Stimulated activated CD8-positive, alpha-beta memory T cell treated with anti-CD3 and anti-CD28 coated beads, Interleukin-4, amount 100 ng/mL, for 48 hours (primary cell): ENCODE measurements around the gene EID3.
A peak's percentile ranks its signal among the peaks of the same experiment; 100 is the strongest.

Experiments used
- DNase-seq: peaks from one replicate; pipeline ENCODE4 v3.0.0-alpha.2; 2020

Gene EID3

DNA sequence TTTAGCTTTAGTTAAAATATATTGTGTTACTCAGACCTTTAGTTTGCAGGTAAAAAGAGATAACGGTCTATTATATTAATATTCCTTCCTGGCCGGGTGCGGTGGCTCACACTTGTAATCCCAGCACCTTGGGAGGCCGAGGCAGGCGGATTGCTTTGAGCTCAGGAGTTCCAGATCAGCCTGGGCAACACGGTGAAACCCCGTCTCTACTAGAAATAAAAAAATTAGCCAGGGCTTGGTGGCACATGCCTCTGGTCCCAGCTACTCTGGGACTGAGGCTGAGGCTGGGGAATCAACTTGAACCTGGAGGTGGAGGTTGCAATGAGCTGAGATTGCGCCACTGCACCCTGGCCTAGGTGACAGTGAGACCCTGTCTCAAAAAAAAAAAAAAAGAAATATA is 13.2 kb upstream of the EID3 start:
- DNase-seq, result no peak

DNA sequence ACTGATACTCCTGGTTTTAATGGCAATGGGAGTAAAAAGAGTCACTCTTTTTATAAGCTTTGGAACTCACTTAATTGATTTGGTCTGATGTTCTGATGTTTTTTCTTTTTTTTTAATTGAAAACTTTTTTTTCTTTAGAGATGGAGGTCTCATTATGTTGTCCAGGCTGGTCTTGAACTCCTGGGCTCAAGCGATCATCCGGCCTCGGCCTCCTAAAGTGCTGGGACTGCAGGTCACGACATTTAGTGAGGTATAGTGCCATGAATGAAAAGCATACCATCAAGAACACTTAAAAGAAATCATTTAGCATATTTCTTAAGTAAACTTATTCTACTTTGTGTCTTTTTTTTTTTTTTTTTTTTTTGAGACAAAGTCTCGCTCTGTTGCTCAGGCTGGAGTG is 12.7 kb upstream of the EID3 start:
- DNase-seq, result no peak

DNA sequence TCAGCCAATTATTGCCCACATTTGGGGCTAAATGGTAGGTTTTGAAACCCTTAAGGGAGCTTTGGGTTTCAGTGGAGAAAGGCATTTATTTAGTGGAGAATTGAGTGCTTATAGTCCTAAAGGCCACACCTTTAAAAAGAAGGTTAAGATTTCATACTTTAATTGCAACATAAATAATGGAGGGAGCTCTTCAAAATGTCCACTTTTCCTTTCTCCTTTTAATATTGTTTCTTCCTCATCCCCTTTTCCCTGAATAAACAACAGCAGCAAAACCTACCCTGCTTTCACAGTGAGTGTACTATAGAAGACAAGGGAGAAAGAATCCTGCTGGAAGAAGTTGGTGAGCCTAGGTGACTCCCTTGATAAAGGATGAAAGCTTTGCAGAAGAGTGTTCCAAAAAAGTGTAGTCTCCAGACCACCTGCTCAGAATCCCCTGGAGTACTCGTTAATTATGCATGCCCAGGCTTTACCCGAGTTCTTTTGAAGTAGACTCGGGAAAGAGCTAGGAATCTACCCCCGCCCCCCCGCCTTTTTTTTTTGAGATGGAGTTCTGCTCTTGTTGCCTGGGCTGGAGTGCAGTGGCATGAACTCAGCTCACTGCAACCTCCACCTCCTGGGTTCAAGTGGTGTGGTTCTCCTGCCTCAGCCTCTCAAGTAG is 11.5 kb upstream of the EID3 start:
- DNase-seq, result no peak

DNA sequence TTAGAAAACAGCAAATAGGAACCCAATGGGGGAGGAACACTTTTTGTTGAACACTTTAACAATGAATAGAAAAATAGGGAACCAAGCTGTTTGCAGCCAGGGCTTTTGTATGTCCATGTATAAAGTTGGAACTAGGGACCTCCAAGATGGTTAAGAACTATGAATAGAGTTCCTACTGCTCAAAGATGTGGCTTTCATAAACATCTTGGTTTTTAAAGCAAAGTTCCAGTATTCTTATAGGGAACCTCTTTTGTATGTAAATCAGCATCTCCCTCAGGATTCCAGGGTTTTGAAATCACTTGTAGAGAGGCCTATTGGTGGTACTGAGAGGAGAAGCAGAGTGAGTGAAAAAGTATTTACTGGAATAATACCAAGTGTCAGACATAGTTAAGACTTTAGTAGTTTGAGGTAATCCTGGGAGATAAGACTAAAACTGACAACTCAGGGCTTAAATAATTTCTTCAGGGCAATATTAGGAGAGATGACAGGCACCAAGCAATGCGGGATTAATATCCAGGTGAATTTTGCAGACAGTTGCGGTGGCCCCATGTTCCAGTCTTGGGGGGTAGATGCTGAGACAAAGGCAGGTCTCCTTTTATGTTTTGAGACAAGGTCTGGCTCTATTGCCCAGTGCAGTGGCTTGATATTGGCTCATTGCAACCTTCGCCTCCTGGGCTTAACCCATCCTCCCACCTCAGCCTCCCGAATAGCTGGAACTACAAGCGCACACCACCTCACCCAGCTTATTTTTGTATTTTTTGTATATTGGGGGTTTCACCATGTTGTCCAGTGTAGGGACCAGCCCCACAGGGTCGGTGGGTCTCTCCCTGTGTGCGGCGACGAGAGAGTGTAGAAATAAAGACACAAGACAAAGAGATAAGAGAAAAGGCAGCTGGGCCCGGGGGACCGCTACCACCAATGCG is 10.4 kb upstream of the EID3 start:
- DNase-seq, result no peak

DNA sequence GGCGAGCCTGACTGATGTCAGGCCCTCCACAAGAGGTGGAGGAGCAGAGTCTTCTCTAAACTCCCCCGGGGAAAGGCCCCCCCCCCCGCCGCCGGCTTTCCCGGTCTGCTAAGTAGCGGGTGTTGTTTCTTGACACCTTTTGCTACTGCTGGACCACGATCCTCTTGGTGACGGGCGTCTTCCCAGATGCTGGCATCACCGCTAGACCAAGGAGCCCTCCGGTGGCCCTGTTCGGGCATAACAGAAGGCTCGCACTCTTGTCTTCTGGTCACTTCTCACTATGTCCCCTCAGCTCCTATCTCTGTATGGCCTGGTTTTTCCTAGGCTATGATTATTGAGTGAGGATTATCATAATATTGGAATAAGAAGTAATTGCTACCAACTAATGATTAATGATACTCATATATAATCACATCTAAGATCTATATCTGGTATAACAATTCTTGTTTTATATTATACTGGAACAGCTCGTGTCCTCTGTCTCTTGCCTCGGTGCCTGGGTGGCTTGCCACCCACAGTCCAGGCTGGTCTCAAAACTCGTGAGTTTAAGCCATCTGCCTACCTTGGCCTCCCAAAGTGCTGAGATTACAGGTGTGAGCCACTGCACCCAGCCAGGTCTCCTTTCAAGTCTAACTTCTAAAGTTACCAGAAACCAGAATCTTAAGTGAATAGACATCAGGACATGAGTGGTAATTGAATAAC is 9.2 kb upstream of the EID3 start:
- DNase-seq, result peak; percentile 41

DNA sequence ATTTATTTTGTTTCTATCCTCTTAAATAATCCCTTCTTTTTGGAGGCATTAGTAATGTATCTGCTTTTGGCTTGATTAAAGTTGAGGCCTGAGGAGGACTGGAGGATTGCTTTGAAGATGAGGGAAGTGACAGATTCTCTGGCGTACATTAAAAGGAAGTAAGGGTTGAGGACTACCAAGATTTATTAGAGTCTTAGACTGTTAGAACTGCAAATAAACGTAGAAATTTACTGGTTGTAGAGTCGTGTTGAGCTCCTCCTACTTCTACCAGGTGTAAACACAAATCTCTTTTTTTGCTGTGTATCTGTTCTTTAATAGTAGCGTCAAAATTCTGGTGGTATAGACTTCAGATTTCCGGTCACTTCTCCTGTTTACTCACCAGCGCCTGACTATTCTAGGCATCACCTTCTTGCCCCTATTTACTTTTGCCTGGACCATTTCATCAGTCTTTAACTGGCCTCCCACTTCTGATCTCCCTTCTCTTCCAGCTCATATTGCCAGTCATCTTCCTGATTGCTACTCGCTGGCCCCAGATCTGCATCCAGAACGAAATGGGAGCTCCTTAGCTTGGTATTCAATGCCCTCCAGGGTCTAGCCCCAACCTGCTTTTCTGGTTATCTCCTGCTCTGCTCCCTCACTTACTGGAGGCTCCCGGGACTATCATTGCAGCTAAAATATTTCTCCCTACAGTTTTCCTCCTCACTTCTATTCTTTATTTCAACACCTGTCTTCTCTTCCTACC is 8.4 kb upstream of the EID3 start:
- no peak for DNase-seq

DNA sequence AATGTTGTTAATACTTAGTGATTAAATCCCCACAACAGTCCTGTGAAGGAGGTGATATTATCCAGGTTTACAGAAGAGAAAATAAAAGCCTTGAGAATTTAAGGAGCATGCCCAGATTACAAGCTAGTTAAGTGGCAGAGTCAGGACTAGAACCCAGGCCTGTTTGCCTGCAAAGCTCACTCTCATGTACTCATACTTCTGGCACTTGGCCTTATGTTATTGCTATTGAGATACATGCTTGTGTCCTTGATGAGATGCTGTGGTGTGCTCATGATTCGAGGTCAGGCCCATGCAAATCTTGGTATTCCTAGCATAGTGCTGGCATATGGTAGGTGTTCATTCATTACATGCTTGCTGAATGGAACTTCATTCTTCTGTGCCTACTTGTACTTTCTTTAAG is 7.6 kb upstream of the EID3 start:
- DNase-seq, result no peak

DNA sequence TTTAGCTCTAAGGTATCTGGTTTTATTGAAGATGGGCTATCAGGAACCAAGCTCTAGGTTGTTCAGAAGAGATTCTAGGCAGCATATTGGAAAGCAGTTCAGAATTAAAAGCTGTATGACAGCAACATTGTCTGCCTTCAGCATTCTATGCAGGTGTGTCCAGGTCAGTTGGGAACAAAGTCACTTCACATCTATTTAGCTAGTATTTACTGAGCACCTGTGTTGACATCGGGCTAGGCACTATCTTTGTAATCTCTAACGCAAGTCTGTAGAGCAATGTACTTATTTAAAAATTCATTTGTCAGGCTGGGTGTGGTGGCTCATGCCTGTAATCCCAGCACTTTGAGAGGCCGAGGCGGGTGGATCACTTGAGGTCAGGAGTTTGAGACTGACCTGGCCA is 6.8 kb upstream of the EID3 start:
- DNase-seq, result no peak

DNA sequence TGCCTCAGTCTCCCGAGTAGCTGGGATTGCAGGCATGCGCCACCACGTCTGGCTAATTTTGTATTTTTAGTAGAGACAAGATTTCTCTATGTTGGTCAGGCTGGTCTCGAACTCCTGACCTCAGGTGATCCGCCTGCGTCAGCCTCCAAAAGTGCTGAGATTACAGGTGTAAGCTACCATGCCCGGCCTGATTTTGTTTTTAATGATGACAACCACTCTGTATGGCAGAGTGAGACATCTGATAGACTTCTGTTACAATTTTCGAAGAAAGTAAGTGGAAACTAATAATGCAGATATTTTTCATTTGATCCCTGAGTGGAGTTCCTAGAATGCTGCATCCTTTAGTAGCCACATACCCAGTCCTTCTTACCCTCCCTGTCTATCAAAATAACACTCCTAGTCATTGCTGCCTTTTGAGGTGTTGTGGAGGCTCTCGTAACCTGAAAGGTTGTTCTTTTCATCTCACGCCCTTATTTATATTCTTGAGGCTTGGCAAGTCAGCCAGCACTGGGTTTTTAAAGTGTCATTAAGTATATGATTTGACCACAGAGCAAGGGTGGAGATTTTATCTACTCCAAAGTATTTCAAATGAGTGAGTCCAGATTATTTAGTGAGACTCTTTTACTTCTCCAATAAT is 5.9 kb upstream of the EID3 start:
- DNase-seq, result no peak

DNA sequence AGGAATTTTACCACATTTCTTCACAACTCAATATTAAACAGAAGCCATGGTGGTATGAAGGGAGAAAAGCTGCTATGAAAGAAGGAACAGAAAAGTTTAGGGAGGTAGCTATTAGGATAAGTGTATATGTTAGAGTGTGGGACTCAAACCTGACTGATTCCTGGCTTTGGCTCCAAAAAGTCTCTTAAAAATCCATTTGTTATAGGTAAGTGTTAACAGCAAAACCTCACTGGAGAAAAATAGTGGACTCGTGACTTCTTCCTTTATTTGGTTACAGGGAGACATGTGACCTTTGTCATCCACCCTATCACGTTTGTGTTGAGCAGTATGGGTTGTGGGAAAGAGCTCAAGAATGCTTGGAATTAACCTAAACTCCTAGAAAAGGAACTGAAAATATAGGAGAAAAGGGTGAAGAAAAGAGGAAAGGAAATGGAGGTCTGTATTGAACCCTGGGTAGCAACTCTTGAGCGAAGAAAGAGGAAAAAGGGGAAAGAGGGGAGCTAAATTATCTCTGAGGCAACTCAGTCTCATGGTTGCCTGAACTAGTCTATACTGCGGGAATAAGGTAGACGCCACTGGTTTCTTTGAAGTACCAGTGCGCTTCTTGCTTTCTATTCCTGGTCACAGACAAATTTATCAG is 3.6 kb upstream of the EID3 start:
- no peak for DNase-seq

DNA sequence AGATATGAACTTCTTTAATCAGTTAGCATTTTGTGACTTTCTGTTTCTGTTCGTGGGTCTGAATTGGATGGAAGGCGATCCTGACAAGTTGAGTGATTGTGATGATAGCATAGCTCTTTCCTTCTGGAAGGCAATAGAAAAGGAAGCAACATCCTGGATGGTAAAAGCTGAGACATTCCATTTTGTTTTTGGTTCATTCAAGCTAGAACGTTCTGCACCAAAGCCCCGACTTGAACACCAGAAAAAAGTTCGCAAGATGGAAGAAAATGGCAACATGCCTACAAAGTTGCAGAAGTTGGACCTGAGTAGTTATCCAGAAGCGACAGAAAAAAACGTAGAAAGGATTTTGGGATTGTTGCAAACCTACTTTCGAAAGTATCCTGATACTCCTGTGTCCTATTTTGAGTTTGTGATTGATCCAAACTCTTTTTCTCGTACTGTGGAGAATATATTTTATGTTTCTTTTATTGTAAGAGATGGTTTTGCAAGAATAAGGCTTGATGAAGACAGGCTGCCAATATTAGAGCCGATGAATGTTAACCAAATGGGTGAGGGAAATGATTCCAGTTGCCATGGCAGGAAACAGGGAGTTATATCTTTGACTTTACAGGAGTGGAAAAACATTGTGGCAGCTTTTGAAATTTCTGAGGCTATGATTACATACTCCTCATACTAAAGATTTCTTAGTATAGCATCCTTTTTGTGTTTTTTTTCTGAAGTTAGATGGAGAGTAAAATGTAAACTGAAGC is 896 bp downstream of the EID3 start:
- DNase-seq, result no peak

DNA sequence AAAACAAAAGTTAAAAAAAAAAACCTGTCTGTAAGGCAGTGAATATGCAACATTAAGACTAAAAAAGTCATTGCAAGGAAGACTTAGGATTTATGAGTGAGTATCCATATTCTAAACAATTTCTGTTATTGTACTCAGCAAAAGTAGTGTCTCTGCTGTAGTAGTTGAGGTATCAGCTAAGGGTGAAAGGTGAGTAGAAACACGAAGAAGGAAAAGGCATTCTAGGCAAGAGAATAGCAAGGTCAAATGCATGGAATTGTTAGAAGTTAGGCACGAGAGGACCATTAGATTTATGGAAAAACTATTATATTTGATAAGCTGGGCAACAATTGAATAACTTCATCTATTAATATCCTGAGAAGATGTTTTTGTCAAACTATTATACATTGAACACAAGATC is 1.8 kb downstream of the EID3 start:
- no peak for DNase-seq

DNA sequence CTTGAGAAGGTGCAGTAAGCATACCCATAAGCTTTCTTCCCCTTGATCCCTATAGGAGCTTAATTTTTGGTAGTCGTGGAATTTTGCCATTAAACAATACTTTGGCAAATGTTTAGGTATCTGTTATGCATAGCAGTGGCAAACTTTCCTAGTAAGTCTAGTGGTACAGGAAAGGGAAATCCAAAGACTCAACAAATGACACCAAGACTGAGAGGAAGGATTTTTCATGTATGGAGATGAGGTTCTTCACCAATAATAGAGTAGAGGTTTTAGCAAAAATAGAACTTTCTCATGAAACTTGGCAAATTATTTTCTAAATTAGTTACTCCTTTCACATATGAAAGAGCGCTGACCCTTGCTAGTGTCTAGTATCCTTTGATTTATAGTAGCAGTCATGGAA is 2.8 kb downstream of the EID3 start:
- no peak for DNase-seq

DNA sequence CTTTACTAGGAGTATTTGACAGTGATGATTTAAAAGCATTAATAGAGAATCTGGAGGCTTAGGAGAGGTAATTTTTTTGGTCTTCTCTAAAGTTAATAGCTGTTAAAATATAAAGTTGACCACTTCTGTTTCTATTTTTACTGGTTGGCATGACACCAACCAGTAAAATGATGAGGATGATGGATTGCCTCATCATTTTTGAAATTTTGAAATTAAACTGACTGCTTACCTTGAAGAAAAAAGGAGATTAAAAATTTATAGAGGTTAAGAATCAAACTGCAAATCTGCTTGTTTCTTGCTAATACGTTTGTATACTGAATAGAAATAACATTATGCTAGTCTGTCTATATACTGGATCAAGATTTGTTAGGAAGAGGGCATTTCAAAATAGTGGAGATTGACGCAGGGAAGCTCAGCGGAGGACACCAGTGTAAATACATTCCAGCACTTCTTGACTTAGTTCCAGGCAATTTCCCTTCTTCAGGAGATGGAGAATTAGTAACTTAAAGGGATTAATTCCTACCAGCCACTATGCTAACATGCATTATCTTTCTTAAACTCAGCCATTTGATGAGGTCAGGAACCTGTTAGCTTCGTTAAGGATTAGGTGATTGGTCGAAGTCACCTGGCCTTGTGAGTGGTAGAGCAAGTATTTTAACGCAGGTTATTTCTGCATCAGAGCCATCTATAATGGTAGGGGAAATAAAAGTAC is 3.6 kb downstream of the EID3 start:
- no peak for DNase-seq

DNA sequence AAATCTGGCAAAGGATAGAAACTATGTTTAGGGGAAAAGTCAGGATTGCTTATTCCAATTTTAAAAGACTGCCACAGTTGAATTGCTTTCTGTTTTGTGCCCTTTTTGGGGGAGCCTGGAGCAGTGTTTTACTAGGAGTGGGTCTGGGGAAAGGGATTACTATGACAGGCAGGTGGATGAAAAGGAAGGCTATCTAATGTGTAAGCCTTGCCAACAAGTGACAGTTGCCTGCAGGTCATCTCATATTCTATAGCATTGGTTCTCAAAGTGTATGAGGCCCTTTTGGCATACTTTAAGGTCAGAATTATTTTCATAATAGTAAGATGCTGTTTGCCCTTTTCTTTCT is 4.1 kb downstream of the EID3 start:
- DNase-seq, result no peak

DNA sequence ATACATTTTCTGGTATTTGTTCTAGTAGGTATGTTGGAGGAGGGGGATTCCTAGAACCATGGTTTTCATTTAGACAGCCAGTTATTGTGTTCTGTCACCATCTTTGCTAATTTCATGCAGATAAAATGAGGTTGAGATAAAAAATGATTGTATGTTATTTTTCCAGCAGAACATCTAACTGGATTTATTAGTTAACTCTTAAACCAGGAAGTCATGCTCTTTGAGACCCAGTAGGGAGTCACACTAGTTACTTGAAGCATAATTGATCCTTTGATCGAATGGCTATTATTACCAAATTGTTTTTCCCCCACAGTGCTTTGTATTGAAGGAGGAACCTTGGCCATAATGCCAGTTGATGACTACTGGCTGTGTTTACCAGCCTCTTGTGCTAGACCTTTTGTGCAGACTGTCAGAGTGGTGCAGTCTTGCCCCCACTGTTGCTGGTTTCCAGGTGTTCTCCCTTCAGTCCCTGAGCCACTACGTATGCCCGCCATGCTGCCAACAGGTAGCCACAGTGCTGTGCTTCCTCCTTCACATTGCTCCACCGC is 6.0 kb downstream of the EID3 start:
- no peak for DNase-seq

DNA sequence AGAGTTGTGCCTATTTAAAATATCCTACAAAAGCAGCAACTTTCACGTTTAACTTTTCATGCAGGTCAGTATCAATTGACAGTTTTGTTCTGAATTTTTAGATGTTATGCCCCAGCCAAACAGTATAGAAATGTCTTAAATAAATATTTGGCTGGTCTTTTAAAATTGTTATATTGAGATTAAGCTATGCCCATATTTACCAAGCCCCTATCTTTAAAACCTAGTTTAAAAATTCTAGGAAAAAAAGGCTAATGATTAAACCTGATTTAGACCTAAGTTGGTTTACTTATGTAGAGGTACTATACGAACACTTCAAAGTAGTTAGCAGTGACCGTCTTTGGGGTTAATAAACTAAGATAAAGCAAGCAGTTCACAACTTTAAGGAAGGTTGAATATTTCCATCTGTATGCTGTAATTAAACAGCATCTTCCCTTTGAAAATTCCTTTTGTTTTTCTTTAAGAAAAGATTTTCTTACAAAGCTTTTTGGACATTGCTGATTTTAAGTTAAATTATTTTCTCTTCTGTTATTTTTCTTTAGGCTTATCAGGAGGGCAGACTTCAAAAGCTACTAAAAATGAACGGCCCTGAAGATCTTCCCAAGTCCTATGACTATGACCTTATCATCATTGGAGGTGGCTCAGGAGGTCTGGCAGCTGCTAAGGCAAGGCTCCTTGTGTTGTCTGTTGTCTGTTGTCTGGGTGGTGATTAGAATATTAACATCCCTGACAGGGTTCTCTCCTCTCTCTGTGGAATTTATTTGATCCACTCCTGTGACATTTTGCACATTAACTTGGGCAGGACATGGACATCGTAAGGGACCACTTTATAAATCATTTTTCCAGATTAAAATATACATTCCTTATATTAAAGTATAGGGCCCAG is 7.5 kb downstream of the EID3 start:
- no peak for DNase-seq

DNA sequence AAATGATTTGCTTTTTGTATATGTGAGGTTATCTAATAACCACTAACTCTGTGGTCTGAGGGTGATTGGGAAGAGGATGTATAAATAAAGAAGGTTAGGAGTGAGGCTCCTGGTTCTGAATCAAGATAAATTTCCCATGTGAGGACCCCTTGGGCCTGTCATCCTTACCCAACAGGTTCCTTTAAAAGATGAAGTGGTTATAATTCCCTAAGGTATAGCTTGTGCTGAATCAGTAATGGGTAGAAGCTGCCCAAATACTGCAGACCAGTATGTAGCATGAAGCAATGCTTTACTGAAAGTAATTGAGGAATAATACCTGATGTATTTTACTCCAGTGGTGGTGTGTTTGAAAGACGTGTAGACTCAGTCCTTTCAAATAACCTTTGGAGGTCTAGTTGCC is 8.7 kb downstream of the EID3 start:
- DNase-seq, result no peak

DNA sequence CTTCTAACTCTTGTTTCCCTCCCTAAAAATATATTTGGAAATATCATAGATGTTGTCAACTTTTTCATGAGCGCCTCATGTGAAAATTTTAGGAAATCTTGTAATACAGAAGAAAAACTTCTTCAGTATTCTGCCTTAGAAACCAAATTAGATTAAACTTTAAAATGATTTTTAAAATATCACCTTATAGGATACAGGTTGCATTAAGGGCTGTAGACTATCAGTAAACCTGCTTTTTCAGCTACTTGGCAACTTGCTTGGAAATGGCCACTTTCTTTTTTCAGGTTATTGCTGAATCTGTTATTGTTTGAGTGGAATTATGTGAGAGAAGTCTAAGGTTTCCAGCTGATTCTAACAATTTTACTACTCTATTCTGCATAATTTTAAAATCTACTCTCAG is 9.1 kb downstream of the EID3 start:
- no peak for DNase-seq
